ENCODE results near the gene DAPK1.

DNA sequence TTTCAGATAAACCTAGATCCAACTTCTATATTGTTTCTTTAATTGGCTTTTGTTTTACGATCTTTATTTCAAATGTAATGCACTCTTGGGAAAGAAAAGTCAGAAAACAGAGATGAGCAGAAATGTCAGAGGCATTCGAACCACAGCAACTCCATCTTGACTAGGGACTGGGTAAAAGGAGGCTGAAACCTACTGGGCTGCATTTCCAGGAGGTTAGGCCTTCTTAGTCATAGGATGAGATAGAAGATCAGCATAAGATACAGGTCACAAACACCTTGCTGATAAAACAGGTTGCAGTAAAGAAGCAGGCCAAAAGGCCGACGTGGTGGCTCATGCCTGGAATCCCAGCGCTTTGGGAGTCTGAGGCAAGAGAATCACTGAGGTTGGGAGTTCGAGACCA lies 30.5 kb upstream of the DAPK1 start:
- TF ChIP-seq TCF12 (IDR thresholded peaks at IDR 0.05; ENCODE audit: low read depth, low read length) (no peak), POLR2A (IDR thresholded peaks at IDR 0.05; ENCODE audit: low read depth, low read length) (no peak), RFX5 (IDR thresholded peaks at IDR 0.05; ENCODE audit: low read depth, low read length) (no peak), RAD21 (IDR thresholded peaks at IDR 0.05; ENCODE audit: insufficient read depth, low read depth, low read length) (no peak)
- TF ChIP-seq, protein P1, sequence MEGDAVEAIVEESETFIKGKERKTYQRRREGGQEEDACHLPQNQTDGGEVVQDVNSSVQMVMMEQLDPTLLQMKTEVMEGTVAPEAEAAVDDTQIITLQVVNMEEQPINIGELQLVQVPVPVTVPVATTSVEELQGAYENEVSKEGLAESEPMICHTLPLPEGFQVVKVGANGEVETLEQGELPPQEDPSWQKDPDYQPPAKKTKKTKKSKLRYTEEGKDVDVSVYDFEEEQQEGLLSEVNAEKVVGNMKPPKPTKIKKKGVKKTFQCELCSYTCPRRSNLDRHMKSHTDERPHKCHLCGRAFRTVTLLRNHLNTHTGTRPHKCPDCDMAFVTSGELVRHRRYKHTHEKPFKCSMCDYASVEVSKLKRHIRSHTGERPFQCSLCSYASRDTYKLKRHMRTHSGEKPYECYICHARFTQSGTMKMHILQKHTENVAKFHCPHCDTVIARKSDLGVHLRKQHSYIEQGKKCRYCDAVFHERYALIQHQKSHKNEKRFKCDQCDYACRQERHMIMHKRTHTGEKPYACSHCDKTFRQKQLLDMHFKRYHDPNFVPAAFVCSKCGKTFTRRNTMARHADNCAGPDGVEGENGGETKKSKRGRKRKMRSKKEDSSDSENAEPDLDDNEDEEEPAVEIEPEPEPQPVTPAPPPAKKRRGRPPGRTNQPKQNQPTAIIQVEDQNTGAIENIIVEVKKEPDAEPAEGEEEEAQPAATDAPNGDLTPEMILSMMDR (IDR thresholded peaks at IDR 0.05 in 2 of 3, conservative IDR thresholded peaks at IDR 0.05 in 1 of 3; ENCODE audit: control insufficient read depth in 2 of 3, extremely low read depth in 1 of 3, insufficient read depth in 1 of 3, low read depth in 3 of 3, low read length in 3 of 3): no peak
